Measurements from ENCODE around the gene WDFY2.

DNA sequence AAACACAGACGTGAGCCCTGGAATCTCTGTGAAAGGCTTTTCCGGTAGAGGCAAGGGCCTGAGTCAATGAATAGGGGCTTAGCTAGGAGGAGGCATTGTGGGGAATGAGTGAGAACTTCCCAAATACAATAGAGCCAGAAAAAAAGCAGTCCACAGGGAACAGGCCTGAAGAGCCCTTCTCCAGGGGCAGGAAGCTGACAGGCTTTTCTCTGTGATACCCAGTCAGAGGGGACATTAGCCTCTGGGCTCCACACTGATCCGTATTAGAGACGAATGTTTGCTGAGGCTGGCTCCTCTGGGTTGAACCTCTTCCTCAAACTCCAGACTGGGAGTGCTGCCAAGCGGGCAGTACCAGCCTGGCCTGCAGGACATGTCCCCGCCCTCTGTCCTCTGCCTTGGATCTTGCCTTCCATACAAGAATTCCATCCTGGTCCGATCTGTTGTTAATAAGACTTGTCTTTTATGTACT, 217.4 kb downstream of the WDFY2 start:
- no peak for TF ChIP-seq YY1 (IDR thresholded peaks at IDR 0.05; ENCODE audit: insufficient read depth, insufficient read length)
- TF ChIP-seq ZNF274 (IDR thresholded peaks at IDR 0.05; ENCODE audit: low read depth, low read length), result no peak
- no peak for TF ChIP-seq SUZ12 (IDR thresholded peaks at IDR 0.05; ENCODE audit: extremely low read depth, insufficient read depth, insufficient read length)
